Panc1 (cell line): ENCODE measurements around the gene SFXN3. TPM values are rescaled to one million over a fixed set of nuclear protein-coding genes. Genes with fewer than 3 reads are reported as not detected.

Source experiments
- ATAC-seq: fragments of 200-7000 bp; cut with Tn5 transposase; 2 replicates; pipeline ENCODE4 v1.9.1; 2020; ENCODE audit warnings: mild to moderate bottlenecking, moderate library complexity
- BruUV-seq: library from RNA; stranded (reverse); fragments of 400-500 nt; replicated peaks from 2 replicates; lab custom pipeline; 2021; lab: Mats Ljungman, UMichigan
- CTCF ChIA-PET: fragments of 300-600 bp; sonication (Branson Sonifier 250); formaldehyde crosslinking; loops from one replicate; lab custom pipeline; 2022; ENCODE audit warnings: antibody characterized with exemption; lab: Charles Lee
- POLR2A ChIA-PET: fragments of 300-600 bp; sonication (Branson Sonifier 250); formaldehyde crosslinking; loops from one replicate; lab custom pipeline; 2022; ENCODE audit warnings: antibody characterized with exemption; lab: Charles Lee
- DNase-seq: peaks from one replicate; pipeline ENCODE4 v3.0.0-alpha.2; 2010; ENCODE audit warnings: low read depth, low spot score
- H3K27ac ChIP-seq: 2 replicates; pipeline ENCODE4 v1.5.1; 2011; ENCODE audit warnings: mild to moderate bottlenecking, low read length, inconsistent platforms
- H3K27me3 ChIP-seq: fragments of 200-500 bp; sonication (Bioruptor generic); 2 replicates; pipeline ENCODE4 v1.6.0; 2014; ENCODE audit warnings: low read length, inconsistent platforms; ENCODE audit not compliant: control insufficient read depth, insufficient read depth
- H3K36me3 ChIP-seq: fragments of 200-500 bp; sonication (Bioruptor generic); 2 replicates; pipeline ENCODE4 v1.5.1; 2014; ENCODE audit warnings: inconsistent platforms, mild to moderate bottlenecking, low read length, moderate library complexity; ENCODE audit not compliant: control insufficient read depth, insufficient read depth
- H3K4me1 ChIP-seq: 2 replicates; pipeline ENCODE4 v1.5.1; 2011; ENCODE audit warnings: inconsistent platforms, mild to moderate bottlenecking, low read length, moderate library complexity; ENCODE audit not compliant: control insufficient read depth, insufficient read depth
- H3K4me3 ChIP-seq, 2 experiments: 2 replicates each; pipeline ENCODE4 v1.5.1; 2011 to 2012; ENCODE audit warnings: low read depth in 2 of 2, low read length in 2 of 2, mild to moderate bottlenecking in 2 of 2, inconsistent platforms in 1 of 2, moderate library complexity in 1 of 2
- H3K9me3 ChIP-seq: fragments of 200-500 bp; sonication (Bioruptor generic); 2 replicates; pipeline ENCODE4 v1.5.1; 2014; ENCODE audit warnings: low read depth, mild to moderate bottlenecking, inconsistent platforms, low read length, moderate library complexity; ENCODE audit not compliant: control insufficient read depth, insufficient read depth
- POLR2AphosphoS5 ChIP-seq: IDR thresholded peaks from 2 replicates; pipeline ENCODE4 v1.6.1; 2012; ENCODE audit warnings: mild to moderate bottlenecking, low read depth, low read length, moderate library complexity
- REST ChIP-seq, 2 experiments: IDR thresholded peaks; 2 replicates each; pipeline ENCODE4 v1.6.1; 2011 to 2012; ENCODE audit warnings: low read depth in 2 of 2, control low read depth in 1 of 2, low read length in 1 of 2, mild to moderate bottlenecking in 1 of 2, moderate library complexity in 1 of 2; ENCODE audit not compliant: insufficient read depth in 1 of 2
- SIN3A ChIP-seq: IDR thresholded peaks from 2 replicates; pipeline ENCODE4 v1.6.1; 2012; ENCODE audit warnings: low read depth, mild to moderate bottlenecking, low read length, moderate library complexity, borderline replicate concordance; ENCODE audit not compliant: insufficient read depth
- TCF7L2 ChIP-seq: IDR thresholded peaks from 2 replicates; pipeline ENCODE4 v1.6.1; 2011; ENCODE audit warnings: mild to moderate bottlenecking, low read depth, low read length, inconsistent platforms
- in situ Hi-C: cut with HindIII; loops from 2 replicates; pipeline ENCODE4 v1.10.0; 2016; ENCODE audit warnings: low sequenced_read_pairs, low pct_unique_long_range_greater_than_20kb
- intact Hi-C: fragments of 100-400 bp; cut with micrococcal nuclease; formaldehyde crosslinking; loops from one replicate; pipeline ENCODE4 v1.10.0; 2022; ENCODE audit not compliant: unreplicated experiment
- total RNA-seq: library from RNA; stranded (reverse); gene quantifications from one replicate; pipeline ENCODE4 v1.2.1, GENCODE V29; 2021; ENCODE audit not compliant: unreplicated experiment
- TF ChIP-seq, protein P1 (sequence below): fragments of 450-650 bp; IDR thresholded peaks from 2 replicates; pipeline ENCODE4 v1.5.1; 2017; ENCODE audit warnings: mild to moderate bottlenecking

Gene SFXN3
- total RNA-seq, 1 experiment from 2014 or later, result 15.3 TPM

GRCh38 chr10:101076630-101077029, 45.6 kb downstream of the SFXN3 start:
- Histone ChIP-seq H3K36me3 (no peaks in the 10 kb centered on the region), H3K27ac (no peak overlapping the region), H3K27me3 (peaks cover 8% of the 10 kb centered on the region), H3K4me3 (no peak overlapping the region), H3K9me3 (no peaks in the 10 kb centered on the region), H3K4me1 (no peaks in the 10 kb centered on the region)
- in situ Hi-C loops, result no loop called here
- POLR2A ChIA-PET, result no interaction called here
- CTCF ChIA-PET, result interaction anchor here (1.2 kb wide), 1 partner anchor 19 kb away, joined by 6 read pairs; no protein-coding TSS in a partner anchor
- BruUV-seq, result no TSS peak
- no peak for DNase-seq
- TF ChIP-seq, protein P1, sequence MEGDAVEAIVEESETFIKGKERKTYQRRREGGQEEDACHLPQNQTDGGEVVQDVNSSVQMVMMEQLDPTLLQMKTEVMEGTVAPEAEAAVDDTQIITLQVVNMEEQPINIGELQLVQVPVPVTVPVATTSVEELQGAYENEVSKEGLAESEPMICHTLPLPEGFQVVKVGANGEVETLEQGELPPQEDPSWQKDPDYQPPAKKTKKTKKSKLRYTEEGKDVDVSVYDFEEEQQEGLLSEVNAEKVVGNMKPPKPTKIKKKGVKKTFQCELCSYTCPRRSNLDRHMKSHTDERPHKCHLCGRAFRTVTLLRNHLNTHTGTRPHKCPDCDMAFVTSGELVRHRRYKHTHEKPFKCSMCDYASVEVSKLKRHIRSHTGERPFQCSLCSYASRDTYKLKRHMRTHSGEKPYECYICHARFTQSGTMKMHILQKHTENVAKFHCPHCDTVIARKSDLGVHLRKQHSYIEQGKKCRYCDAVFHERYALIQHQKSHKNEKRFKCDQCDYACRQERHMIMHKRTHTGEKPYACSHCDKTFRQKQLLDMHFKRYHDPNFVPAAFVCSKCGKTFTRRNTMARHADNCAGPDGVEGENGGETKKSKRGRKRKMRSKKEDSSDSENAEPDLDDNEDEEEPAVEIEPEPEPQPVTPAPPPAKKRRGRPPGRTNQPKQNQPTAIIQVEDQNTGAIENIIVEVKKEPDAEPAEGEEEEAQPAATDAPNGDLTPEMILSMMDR, result no peak
- TF ChIP-seq REST (IDR thresholded peaks at IDR 0.05; ENCODE audit: insufficient read depth in 1 of 2, low read depth in 2 of 2, low read length in 1 of 2) (no peak), POLR2AphosphoS5 (no peak), SIN3A (no peak), TCF7L2 (no peak)
- ATAC-seq, result no peak
- intact Hi-C loops, result no loop called here

GRCh38 chr10:101079874-101080273, 48.8 kb downstream of the SFXN3 start:
- H3K4me3 ChIP-seq, result no peak overlapping the region
- DNase-seq, result no peak
- CTCF ChIA-PET, result interaction anchor here (0.6 to 1.2 kb wide), 3 partner anchors 12 to 1682 kb away, joined by 3 to 4 read pairs (median 3); no protein-coding TSS in a partner anchor
- intact Hi-C loops, result no loop called here
- no peak for ATAC-seq
- no TSS peak for BruUV-seq
- no peaks in the 10 kb centered on the region for H3K36me3 ChIP-seq
- no peak overlapping the region for H3K27ac ChIP-seq
- in situ Hi-C loops, result no loop called here
- peaks cover 20% of the 10 kb centered on the region for H3K27me3 ChIP-seq
- TF ChIP-seq POLR2AphosphoS5 (no peak), TCF7L2 (no peak), REST (IDR thresholded peaks at IDR 0.05; ENCODE audit: insufficient read depth in 1 of 2, low read depth in 2 of 2, low read length in 1 of 2) (no peak), SIN3A (no peak)
- TF ChIP-seq, protein P1, result no peak
- no peaks in the 10 kb centered on the region for H3K4me1 ChIP-seq
- POLR2A ChIA-PET, result no interaction called here
- no peaks in the 10 kb centered on the region for H3K9me3 ChIP-seq
